ENCODE results near the gene IL20RB. TPM values are rescaled to one million over a fixed set of nuclear protein-coding genes. Genes with fewer than 3 reads are reported as not detected.

Gene IL20RB
- total RNA-seq, 1 experiment from 2014 or later: 4.2 TPM

- peaks cover 14% of the 10 kb centered on the region for H3K9me3 ChIP-seq (ENCODE audit: low read depth, low read length, poor library complexity, severe bottlenecking)
- ChIA-PET CTCF (no interaction called here), POLR2A (ENCODE audit: low non-redundant PET) (no interaction called here)
- no peaks in the 10 kb centered on the region for H3K27me3 ChIP-seq (replicated peaks; ENCODE audit: insufficient read depth, low read depth, low read length, poor library complexity)
- TF ChIP-seq CTCF (conservative IDR thresholded peaks at IDR 0.05; ENCODE audit: low read depth, low read length) (no peak), EZH2 (IDR thresholded peaks at IDR 0.05; ENCODE audit: borderline replicate concordance, low read depth, low read length, poor library complexity, severe bottlenecking) (no peak)
- BruUV-seq (replicated peaks): no TSS peak
- H3K27ac ChIP-seq (ENCODE audit: low read depth, low read length, poor library complexity, severe bottlenecking): no peak overlapping the region
- peaks cover 44% of the 10 kb centered on the region for H3K4me1 ChIP-seq (ENCODE audit: insufficient read depth, low read length, poor library complexity, severe bottlenecking)
- H3K36me3 ChIP-seq (ENCODE audit: insufficient read depth, low read length, poor library complexity, severe bottlenecking): no peaks in the 10 kb centered on the region
- H3K4me3 ChIP-seq (ENCODE audit: low read depth, low read length, poor library complexity, severe bottlenecking): no peak overlapping the region
- intact Hi-C loops (cut with micrococcal nuclease; ENCODE audit: unreplicated experiment): no loop called here
- DNase-seq (ENCODE audit: low spot score): no peak
Measured at GRCh38 chr3:136910697-136911096, 47.1 kb upstream of the IL20RB start.

- Histone ChIP-seq H3K27ac (ENCODE audit: low read depth, low read length, poor library complexity, severe bottlenecking) (no peak overlapping the region), H3K4me1 (ENCODE audit: insufficient read depth, low read length, poor library complexity, severe bottlenecking) (peaks cover 51% of the 10 kb centered on the region), H3K9me3 (ENCODE audit: low read depth, low read length, poor library complexity, severe bottlenecking) (peaks cover 14% of the 10 kb centered on the region), H3K27me3 (replicated peaks; ENCODE audit: insufficient read depth, low read depth, low read length, poor library complexity) (no peaks in the 10 kb centered on the region), H3K36me3 (ENCODE audit: insufficient read depth, low read length, poor library complexity, severe bottlenecking) (no peaks in the 10 kb centered on the region), H3K4me3 (ENCODE audit: low read depth, low read length, poor library complexity, severe bottlenecking) (no peak overlapping the region)
- BruUV-seq (replicated peaks): no TSS peak
- intact Hi-C loops (cut with micrococcal nuclease; ENCODE audit: unreplicated experiment): no loop called here
- DNase-seq (ENCODE audit: low spot score): no peak
- TF ChIP-seq CTCF (conservative IDR thresholded peaks at IDR 0.05; ENCODE audit: low read depth, low read length) (no peak), EZH2 (IDR thresholded peaks at IDR 0.05; ENCODE audit: borderline replicate concordance, low read depth, low read length, poor library complexity, severe bottlenecking) (no peak)
- CTCF ChIA-PET: no interaction called here
- POLR2A ChIA-PET (ENCODE audit: low non-redundant PET): no interaction called here
Measured at GRCh38 chr3:136913168-136913567, 44.6 kb upstream of the IL20RB start.

GRCh38 chr3:136914739-136915138 is 43.0 kb upstream of the IL20RB start:
- Histone ChIP-seq H3K9me3 (ENCODE audit: low read depth, low read length, poor library complexity, severe bottlenecking) (peaks cover 14% of the 10 kb centered on the region), H3K27me3 (replicated peaks; ENCODE audit: insufficient read depth, low read depth, low read length, poor library complexity) (no peaks in the 10 kb centered on the region), H3K4me3 (ENCODE audit: low read depth, low read length, poor library complexity, severe bottlenecking) (no peak overlapping the region), H3K4me1 (ENCODE audit: insufficient read depth, low read length, poor library complexity, severe bottlenecking) (peaks cover 51% of the 10 kb centered on the region), H3K36me3 (ENCODE audit: insufficient read depth, low read length, poor library complexity, severe bottlenecking) (no peaks in the 10 kb centered on the region), H3K27ac (ENCODE audit: low read depth, low read length, poor library complexity, severe bottlenecking) (no peak overlapping the region)
- DNase-seq (ENCODE audit: low spot score): peak; percentile 22
- ChIA-PET CTCF (no interaction called here), POLR2A (ENCODE audit: low non-redundant PET) (no interaction called here)
- intact Hi-C loops (cut with micrococcal nuclease; ENCODE audit: unreplicated experiment): no loop called here
- no TSS peak for BruUV-seq (replicated peaks)
- TF ChIP-seq EZH2 (IDR thresholded peaks at IDR 0.05; ENCODE audit: borderline replicate concordance, low read depth, low read length, poor library complexity, severe bottlenecking) (no peak), CTCF (conservative IDR thresholded peaks at IDR 0.05; ENCODE audit: low read depth, low read length) (no peak)

Data from A673 (cell line).